Measurements from ENCODE around the gene PXT1. TPM values are rescaled to one million over a fixed set of nuclear protein-coding genes. Genes with fewer than 3 reads are reported as not detected.

PXT1 gene
- total RNA-seq, 1 donor from 2014 or later, result 0.19 TPM

GRCh38 chr6:36347621-36348020 lies 95.0 kb downstream of the PXT1 start:
- DNase-seq (ENCODE audit: low read depth), result no peak

GRCh38 chr6:36346486-36347273 lies 96.0 kb downstream of the PXT1 start:
- no peak for DNase-seq (ENCODE audit: low read depth)

GRCh38 chr6:36345681-36346466 lies 96.8 kb downstream of the PXT1 start:
- DNase-seq (ENCODE audit: low read depth), result no peak

GRCh38 chr6:36343109-36343680 lies 99.5 kb downstream of the PXT1 start:
- DNase-seq (ENCODE audit: low read depth), result no peak

- peak; percentile 69 for DNase-seq (ENCODE audit: low read depth)
Observed at GRCh38 chr6:36340618-36341454, 101.8 kb downstream of the PXT1 start.

Other genes starting within 250 kb of the PXT1 start
- gene BRPF3, start 246.1 kb downstream of the PXT1 start, total RNA-seq, result 18.5 and 23.2 TPM in 2 replicates
- gene PNPLA1, start 172.8 kb downstream of the PXT1 start, total RNA-seq, result not detected in 2 replicates
- not detected in 2 replicates for gene BNIP5, start 106.0 kb downstream of the PXT1 start, total RNA-seq
- gene ETV7, start 55.2 kb downstream of the PXT1 start, total RNA-seq, result 0.62 TPM in 1 of 2 replicates, not detected in the other
- 48.1 and 52.3 TPM in 2 replicates for gene KCTD20, start 146 bp upstream of the PXT1 start, total RNA-seq
- 39.8 and 47.4 TPM in 2 replicates for gene STK38, start 104.6 kb upstream of the PXT1 start, total RNA-seq
- gene SRSF3, start 151.5 kb upstream of the PXT1 start, total RNA-seq, result 99.5 and 155 TPM in 2 replicates
- 1,798 and 2,123 TPM in 2 replicates for gene CDKN1A, start 235.9 kb upstream of the PXT1 start, total RNA-seq